ENCODE measurements around the gene GPATCH1.

- peak; percentile 50 for TF ChIP-seq CTCF (IDR thresholded peaks at IDR 0.05; ENCODE audit: low read depth, low read length, poor library complexity, severe bottlenecking)
- no peak for TF ChIP-seq EZH2phosphoT487 (IDR thresholded peaks at IDR 0.05; ENCODE audit: borderline replicate concordance, low read length)
Measured at GRCh38 chr19:33132425-33132824, 51.4 kb downstream of the GPATCH1 start.
